KBM-7 (cell line): Measurements from ENCODE around the gene AOC1.
"Not testable (repeated sequence)": the region's sequence is repeated elsewhere in the genome, so short reads cannot be mapped to it uniquely, and the experiment has no call there.

Experiments used
- DNase-seq: peaks from one replicate; pipeline ENCODE4 v3.0.0-alpha.2; 2015
- in situ Hi-C: fragments of 300-500 bp; cut with MboI; formaldehyde crosslinking; loops from 2 replicates; pipeline ENCODE4 v1.14.3; 2020; ENCODE audit warnings: low sequenced_read_pairs, low pct_unique_long_range_greater_than_20kb, mixed read lengths

AOC1 gene

GRCh38 chr7:150910305-150910995 lies 58.1 kb downstream of the AOC1 start:
- in situ Hi-C loops, DNase-seq: not testable (repeated sequence)

DNA sequence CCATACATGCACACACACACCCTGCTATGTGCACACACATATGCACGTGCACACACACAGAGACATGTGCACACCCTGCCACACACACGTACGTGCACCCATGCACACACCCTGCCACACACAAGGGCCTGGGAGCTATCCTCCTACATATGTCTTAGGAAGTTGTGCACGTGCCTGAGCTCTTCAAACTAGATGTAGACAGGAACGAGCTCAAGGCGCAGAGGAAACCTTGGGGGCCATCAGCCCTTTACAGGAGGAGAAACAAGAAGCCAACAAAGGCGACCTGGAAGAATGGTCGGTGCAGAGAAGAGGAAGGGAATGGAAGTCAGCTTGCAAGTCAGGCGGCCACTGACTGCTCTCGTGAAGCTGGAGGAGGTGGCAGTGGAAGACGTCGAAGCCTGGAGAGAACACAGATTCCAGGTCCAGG lies 58.7 kb downstream of the AOC1 start:
- in situ Hi-C loops, result no loop called here
- DNase-seq, result peak; percentile 30
